PC-3 (cell line): Measurements from ENCODE around the gene EHD4. TPM values are rescaled to one million over a fixed set of nuclear protein-coding genes. Genes with fewer than 3 reads are reported as not detected.

Experiments
- ATAC-seq: fragments of 200-7000 bp; cut with Tn5 transposase; 2 replicates; pipeline ENCODE4 v1.9.1; 2020; ENCODE audit warnings: mild to moderate bottlenecking, moderate library complexity
- BruUV-seq: library from RNA; stranded (reverse); fragments of 400-500 nt; replicated peaks from 2 replicates; lab custom pipeline; 2021; lab: Mats Ljungman, UMichigan
- CTCF ChIA-PET: fragments of 300-600 bp; sonication (Branson Sonifier 250); formaldehyde crosslinking; loops from one replicate; lab custom pipeline; 2022; ENCODE audit warnings: antibody characterized with exemption; lab: Charles Lee
- POLR2A ChIA-PET: fragments of 300-600 bp; sonication (Branson Sonifier 250); formaldehyde crosslinking; loops from one replicate; lab custom pipeline; 2022; ENCODE audit warnings: antibody characterized with exemption; ENCODE audit not compliant: unreplicated experiment; lab: Charles Lee
- DNase-seq: peaks from one replicate; pipeline ENCODE4 v3.0.0-alpha.2; 2015
- H2AFZ ChIP-seq: fragments of 300-600 bp; sonication (generic); 2 replicates; pipeline ENCODE4 v1.6.0; 2016; ENCODE audit warnings: antibody characterized with exemption, low read length
- H3F3A ChIP-seq: fragments of 300-600 bp; sonication (generic); one replicate; pipeline ENCODE4 v1.6.0; 2017; ENCODE audit warnings: antibody characterized with exemption, low read length, control low read depth, mild to moderate bottlenecking; ENCODE audit not compliant: unreplicated experiment
- H3K27ac ChIP-seq: fragments of 300-600 bp; sonication (generic); 2 replicates; pipeline ENCODE4 v1.5.1; 2016; ENCODE audit warnings: mild to moderate bottlenecking, low read length
- H3K27me3 ChIP-seq: fragments of 300-600 bp; sonication (generic); 2 replicates; pipeline ENCODE4 v1.6.1; 2016; ENCODE audit warnings: low read length, mixed read lengths
- H3K36me3 ChIP-seq: fragments of 300-600 bp; sonication (generic); 2 replicates; pipeline ENCODE4 v1.6.1; 2016; ENCODE audit warnings: low read depth, mixed run types, low read length, mixed read lengths
- H3K4me1 ChIP-seq: fragments of 300-600 bp; sonication (generic); 2 replicates; pipeline ENCODE4 v1.5.1; 2016; ENCODE audit warnings: low read length; ENCODE audit not compliant: insufficient read depth
- H3K4me2 ChIP-seq: fragments of 300-600 bp; sonication (generic); 2 replicates; pipeline ENCODE4 v1.6.0; 2016; ENCODE audit warnings: low read length
- H3K4me3 ChIP-seq: fragments of 300-600 bp; sonication (generic); 2 replicates; pipeline ENCODE4 v1.5.1; 2016; ENCODE audit warnings: mild to moderate bottlenecking, low read length, mixed read lengths
- H3K79me2 ChIP-seq: fragments of 300-600 bp; sonication (generic); 2 replicates; pipeline ENCODE4 v1.6.1; 2017; ENCODE audit warnings: low read length, mixed read lengths
- H3K9ac ChIP-seq: fragments of 300-600 bp; sonication (generic); 2 replicates; pipeline ENCODE4 v1.6.0; 2016; ENCODE audit warnings: mild to moderate bottlenecking, low read length
- H3K9me2 ChIP-seq: fragments of 300-600 bp; sonication (generic); replicated peaks from 2 replicates; pipeline ENCODE4 v1.6.1; 2016; ENCODE audit warnings: mixed run types, low read length, mixed read lengths
- H3K9me3 ChIP-seq: fragments of 300-600 bp; sonication (generic); 2 replicates; pipeline ENCODE4 v1.6.1; 2016; ENCODE audit warnings: low read length, mixed read lengths
- H4K20me1 ChIP-seq: fragments of 300-600 bp; sonication (generic); 2 replicates; pipeline ENCODE4 v1.6.1; 2016; ENCODE audit warnings: low read length, mixed read lengths
- EZH2 ChIP-seq: fragments of 300-600 bp; sonication (generic); IDR thresholded peaks from one replicate; pipeline ENCODE4 v1.6.1; 2017; ENCODE audit warnings: antibody characterized with exemption, mild to moderate bottlenecking, low read length; ENCODE audit not compliant: unreplicated experiment
- EZH2phosphoT487 ChIP-seq: fragments of 300-600 bp; sonication (generic); IDR thresholded peaks from 2 replicates; pipeline ENCODE4 v1.6.1; 2018; ENCODE audit warnings: mild to moderate bottlenecking, antibody characterized with exemption, low read length, borderline replicate concordance
- intact Hi-C: fragments of 100-400 bp; cut with micrococcal nuclease; formaldehyde crosslinking; loops from 2 replicates; pipeline ENCODE4 v1.9.0; 2023
- total RNA-seq: library from RNA; depleted of rRNA; stranded (reverse); fragments of >200 nt; gene quantifications from 2 replicates; pipeline ENCODE4 v1.2.3, GENCODE V29; 2014
- TF ChIP-seq, protein P1 (sequence below): fragments of 300-600 bp; sonication (generic); conservative IDR thresholded peaks from 2 replicates; pipeline ENCODE4 v1.5.1; 2017; ENCODE audit warnings: antibody characterized with exemption, low read depth, mild to moderate bottlenecking, low read length

EHD4 gene
- total RNA-seq, 1 experiment from 2014 or later, result 57.8 TPM

DNA sequence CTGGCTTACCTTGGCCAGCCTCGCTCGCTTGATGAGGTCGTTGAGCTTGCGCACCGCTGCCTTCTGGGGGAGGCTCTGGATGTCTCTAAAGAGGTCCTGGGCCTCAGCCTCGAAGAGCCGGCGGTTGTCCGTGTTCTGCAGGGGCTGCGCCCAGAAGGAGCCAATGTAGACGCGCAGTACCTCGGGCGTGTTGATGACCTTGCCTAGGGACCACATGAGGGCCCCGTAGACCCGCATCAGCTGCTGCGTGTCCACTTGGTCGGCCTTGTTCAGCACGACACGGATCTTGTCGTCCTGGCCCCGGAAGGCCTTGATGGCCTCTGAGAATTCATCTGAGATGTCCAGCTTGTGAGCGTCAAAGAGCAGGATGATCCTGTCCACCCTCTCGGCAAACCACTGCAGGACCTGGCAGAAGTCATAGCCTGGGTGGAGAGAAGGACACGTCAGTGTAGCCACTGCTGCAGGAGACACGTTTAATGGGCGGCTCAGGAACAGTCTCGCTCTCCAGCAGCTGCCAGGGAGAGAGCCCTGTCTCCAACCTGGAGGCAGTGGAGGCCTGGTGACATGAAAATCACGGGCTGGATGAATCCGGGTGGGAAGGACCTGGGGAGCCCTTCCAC, 53.0 kb downstream of the EHD4 start:
- H3K79me2 ChIP-seq, result peaks cover 18% of the 10 kb centered on the region
- H3K4me3 ChIP-seq, result no peak overlapping the region
- ATAC-seq, result no peak
- TF ChIP-seq, protein P1, sequence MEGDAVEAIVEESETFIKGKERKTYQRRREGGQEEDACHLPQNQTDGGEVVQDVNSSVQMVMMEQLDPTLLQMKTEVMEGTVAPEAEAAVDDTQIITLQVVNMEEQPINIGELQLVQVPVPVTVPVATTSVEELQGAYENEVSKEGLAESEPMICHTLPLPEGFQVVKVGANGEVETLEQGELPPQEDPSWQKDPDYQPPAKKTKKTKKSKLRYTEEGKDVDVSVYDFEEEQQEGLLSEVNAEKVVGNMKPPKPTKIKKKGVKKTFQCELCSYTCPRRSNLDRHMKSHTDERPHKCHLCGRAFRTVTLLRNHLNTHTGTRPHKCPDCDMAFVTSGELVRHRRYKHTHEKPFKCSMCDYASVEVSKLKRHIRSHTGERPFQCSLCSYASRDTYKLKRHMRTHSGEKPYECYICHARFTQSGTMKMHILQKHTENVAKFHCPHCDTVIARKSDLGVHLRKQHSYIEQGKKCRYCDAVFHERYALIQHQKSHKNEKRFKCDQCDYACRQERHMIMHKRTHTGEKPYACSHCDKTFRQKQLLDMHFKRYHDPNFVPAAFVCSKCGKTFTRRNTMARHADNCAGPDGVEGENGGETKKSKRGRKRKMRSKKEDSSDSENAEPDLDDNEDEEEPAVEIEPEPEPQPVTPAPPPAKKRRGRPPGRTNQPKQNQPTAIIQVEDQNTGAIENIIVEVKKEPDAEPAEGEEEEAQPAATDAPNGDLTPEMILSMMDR, result no peak
- TF ChIP-seq EZH2phosphoT487 (no peak), EZH2 (no peak)
- ChIA-PET CTCF (no interaction called here), POLR2A (interaction anchor here (0.5 kb wide), 1 partner anchor 14 kb away, joined by 4 read pairs; no protein-coding TSS in a partner anchor)
- no peaks in the 10 kb centered on the region for H3K9me2 ChIP-seq
- no peak overlapping the region for H3K4me2 ChIP-seq
- no peaks in the 10 kb centered on the region for H4K20me1 ChIP-seq
- peaks cover 39% of the 10 kb centered on the region for H3K36me3 ChIP-seq
- no peak for DNase-seq
- H3K4me1 ChIP-seq, result peaks cover 14% of the 10 kb centered on the region
- no peak overlapping the region for H3K27ac ChIP-seq
- BruUV-seq, result no TSS peak
- no peak overlapping the region for H2AFZ ChIP-seq
- H3K9ac ChIP-seq, result no peak overlapping the region
- intact Hi-C loops, result no loop called here
- no peaks in the 10 kb centered on the region for H3K27me3 ChIP-seq
- H3F3A ChIP-seq, result no peaks in the 10 kb centered on the region
- H3K9me3 ChIP-seq, result no peaks in the 10 kb centered on the region

DNA sequence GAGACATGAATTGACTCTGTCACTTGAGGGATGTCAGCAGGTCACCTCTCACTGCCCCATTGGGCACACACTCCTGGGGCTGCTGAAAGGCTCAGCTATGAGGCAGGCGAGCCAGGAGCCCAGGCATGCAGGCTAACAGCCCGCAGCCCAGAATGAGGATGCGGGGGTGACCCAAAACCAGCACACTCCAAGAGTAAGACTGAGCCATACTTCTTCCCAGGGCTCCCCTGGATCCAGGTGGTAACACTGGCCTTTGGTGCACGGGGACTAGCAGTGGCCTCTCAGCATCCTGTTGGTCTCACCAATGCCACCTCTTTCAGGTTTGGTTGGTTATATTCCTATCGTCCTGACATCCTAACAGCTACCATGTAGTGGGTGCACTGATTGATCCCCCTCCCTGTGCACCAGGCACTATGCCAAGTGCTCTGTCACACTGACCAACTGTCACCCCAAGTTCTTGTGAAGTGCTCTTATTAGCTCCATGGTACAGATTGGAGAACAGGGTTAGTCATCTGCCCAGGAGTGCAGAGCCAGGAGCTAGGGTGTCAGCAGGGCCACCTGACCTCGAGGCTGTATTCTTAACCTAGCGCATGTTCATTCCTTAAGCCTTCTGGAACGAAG, 53.7 kb downstream of the EHD4 start:
- H4K20me1 ChIP-seq, result no peaks in the 10 kb centered on the region
- CTCF ChIA-PET, result no interaction called here

More for the DNA sequence above, 53.7 kb downstream of the EHD4 start:
- TF ChIP-seq EZH2phosphoT487, result no peak
- TF ChIP-seq, protein P1, result no peak
- TF ChIP-seq EZH2, result no peak
- BruUV-seq, result no TSS peak
- Histone ChIP-seq H3K9me3 (no peaks in the 10 kb centered on the region), H3K4me3 (no peak overlapping the region), H3F3A (no peaks in the 10 kb centered on the region), H3K79me2 (peaks cover 18% of the 10 kb centered on the region), H3K27me3 (no peaks in the 10 kb centered on the region), H3K4me1 (peaks cover 14% of the 10 kb centered on the region), H2AFZ (no peak overlapping the region), H3K4me2 (no peak overlapping the region), H3K9me2 (no peaks in the 10 kb centered on the region), H3K9ac (no peak overlapping the region), H3K36me3 (peaks cover 32% of the 10 kb centered on the region), H3K27ac (peak overlapping the region; percentile 71)
- intact Hi-C loops, result no loop called here
- DNase-seq, result no peak
- ATAC-seq, result peak; percentile 4; the same call in 1 of the 2 replicates
- POLR2A ChIA-PET, result interaction anchor here (0.5 kb wide), 1 partner anchor 15 kb away, joined by 4 read pairs; no protein-coding TSS in a partner anchor
